ENCODE data around the gene TMEM141. TPM values are rescaled to one million over a fixed set of nuclear protein-coding genes. Genes with fewer than 3 reads are reported as not detected.

The TMEM141 gene
- total and polyA plus RNA-seq, 2 donors (not counting 3 experiments of a cell fraction or from before 2014, with no cell fraction given): 43.2 to 146 TPM

GRCh38 chr9:136751244-136751643 lies 39.9 kb upstream of the TMEM141 start:
- FAIRE-seq: no peak
- ChIA-PET POLR2A (interaction anchor here (0.6 kb wide), 1 partner anchor 24 kb away, joined by 3 read pairs; no protein-coding TSS in a partner anchor), CTCF (interaction anchor here (2.3 kb wide), 1 partner anchor 9 kb away, joined by 7 read pairs; no protein-coding TSS in a partner anchor)
- H3K4me2 ChIP-seq (ENCODE audit: insufficient read depth, low read length): no peak overlapping the region
- H4K20me1 ChIP-seq (replicated peaks; ENCODE audit: control insufficient read depth, extremely low read depth, insufficient read depth, low read length): no peaks in the 10 kb centered on the region
- no peaks in the 10 kb centered on the region for H3K36me3 ChIP-seq (ENCODE audit: control insufficient read depth in 2 of 2, extremely low read depth in 1 of 2, insufficient read depth in 2 of 2, low read length in 2 of 2)
- TF ChIP-seq JUN (IDR thresholded peaks at IDR 0.05; ENCODE audit: borderline replicate concordance, insufficient read depth, insufficient read length, low read depth) (no peak), EZH2 (IDR thresholded peaks at IDR 0.05; ENCODE audit: borderline replicate concordance, low read depth, low read length, severe bottlenecking) (no peak), POLR2AphosphoS5 (IDR thresholded peaks at IDR 0.05; ENCODE audit: insufficient read depth, low read depth, low read length) (no peak), FOS (IDR thresholded peaks at IDR 0.05; ENCODE audit: borderline replicate concordance, insufficient read depth, low read length) (no peak), CTCF (IDR thresholded peaks at IDR 0.05; ENCODE audit: extremely low read depth in 1 of 2, insufficient read depth in 1 of 2, low read depth in 1 of 2, low read length in 2 of 2) (no peak)
- TF ChIP-seq, protein P1, sequence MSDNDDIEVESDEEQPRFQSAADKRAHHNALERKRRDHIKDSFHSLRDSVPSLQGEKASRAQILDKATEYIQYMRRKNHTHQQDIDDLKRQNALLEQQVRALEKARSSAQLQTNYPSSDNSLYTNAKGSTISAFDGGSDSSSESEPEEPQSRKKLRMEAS (IDR thresholded peaks at IDR 0.05; ENCODE audit: insufficient read depth, insufficient read length): no peak
- no peaks in the 10 kb centered on the region for H3K4me1 ChIP-seq (ENCODE audit: control insufficient read depth, extremely low read depth, insufficient read depth, low read length)
- intact Hi-C loops (cut with micrococcal nuclease) (no loop called here), dilution Hi-C loops (cut with MboI; ENCODE audit: extremely low pct_ligation_motif_present, low sequenced_read_pairs) (no loop called here)
- no peak for DNase-seq (ENCODE audit: low read depth, low spot score)
- H3K27me3 ChIP-seq (ENCODE audit: control insufficient read depth in 2 of 2, insufficient read depth in 2 of 2, low read length in 2 of 2): peaks cover 3 to 5% of the 10 kb centered on the region in 2 experiments
- H2AFZ ChIP-seq (ENCODE audit: low read depth, low read length): no peak overlapping the region
- no peak overlapping the region for H3K9ac ChIP-seq (replicated peaks; ENCODE audit: extremely low read depth, insufficient read depth, low read length)
- no peak overlapping the region for H3K4me3 ChIP-seq (replicated peaks in 1 of 3; ENCODE audit: insufficient read depth in 1 of 3, low read depth in 1 of 3, low read length in 3 of 3)
- H3K27ac ChIP-seq (ENCODE audit: insufficient read depth, low read depth, low read length): no peak overlapping the region
- no peaks in the 10 kb centered on the region for H3K9me1 ChIP-seq (replicated peaks; ENCODE audit: control insufficient read depth, extremely low read depth, insufficient read depth, low read length)
- no peaks in the 10 kb centered on the region for H3K9me3 ChIP-seq (replicated peaks; ENCODE audit: control insufficient read depth, insufficient read depth, low read length)
- no TSS peak for BruUV-seq (replicated peaks)
- no peaks in the 10 kb centered on the region for H3K79me2 ChIP-seq (ENCODE audit: control insufficient read depth, insufficient read depth, low read length)

Measured in endothelial cell of umbilical vein (primary cell).